ENCODE results near the gene MRPS35.

DNA sequence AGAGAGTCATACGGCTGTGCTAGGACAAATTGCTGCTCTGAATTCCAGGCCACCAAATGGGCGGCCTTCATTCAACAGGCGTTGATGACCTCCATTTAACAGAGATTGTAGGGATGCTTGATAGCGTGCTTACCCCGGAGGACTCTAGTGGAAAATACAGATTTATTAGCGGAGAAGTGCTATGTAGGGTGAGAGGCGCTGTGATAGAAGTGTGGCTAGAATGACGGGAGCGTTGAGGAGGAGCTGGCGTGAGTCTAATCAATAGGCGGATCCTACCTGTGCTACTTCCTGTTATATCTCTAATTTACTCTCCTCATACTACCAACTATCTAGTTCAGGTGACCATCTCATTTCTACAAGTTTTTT is 668 bp downstream of the MRPS35 start:
- TF ChIP-seq POLR2A (IDR thresholded peaks at IDR 0.05) (no peak), POLR2AphosphoS5 (IDR thresholded peaks at IDR 0.05) (no peak)
- TF ChIP-seq, protein P1, sequence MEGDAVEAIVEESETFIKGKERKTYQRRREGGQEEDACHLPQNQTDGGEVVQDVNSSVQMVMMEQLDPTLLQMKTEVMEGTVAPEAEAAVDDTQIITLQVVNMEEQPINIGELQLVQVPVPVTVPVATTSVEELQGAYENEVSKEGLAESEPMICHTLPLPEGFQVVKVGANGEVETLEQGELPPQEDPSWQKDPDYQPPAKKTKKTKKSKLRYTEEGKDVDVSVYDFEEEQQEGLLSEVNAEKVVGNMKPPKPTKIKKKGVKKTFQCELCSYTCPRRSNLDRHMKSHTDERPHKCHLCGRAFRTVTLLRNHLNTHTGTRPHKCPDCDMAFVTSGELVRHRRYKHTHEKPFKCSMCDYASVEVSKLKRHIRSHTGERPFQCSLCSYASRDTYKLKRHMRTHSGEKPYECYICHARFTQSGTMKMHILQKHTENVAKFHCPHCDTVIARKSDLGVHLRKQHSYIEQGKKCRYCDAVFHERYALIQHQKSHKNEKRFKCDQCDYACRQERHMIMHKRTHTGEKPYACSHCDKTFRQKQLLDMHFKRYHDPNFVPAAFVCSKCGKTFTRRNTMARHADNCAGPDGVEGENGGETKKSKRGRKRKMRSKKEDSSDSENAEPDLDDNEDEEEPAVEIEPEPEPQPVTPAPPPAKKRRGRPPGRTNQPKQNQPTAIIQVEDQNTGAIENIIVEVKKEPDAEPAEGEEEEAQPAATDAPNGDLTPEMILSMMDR (IDR thresholded peaks at IDR 0.05) = no peak

Data from prostate gland (tissue), 2 donors.